PC-3 (cell line): Measurements from ENCODE around the gene DHRS2. TPM values are rescaled to one million over a fixed set of nuclear protein-coding genes. Genes with fewer than 3 reads are reported as not detected.

Experiments used
- ATAC-seq: fragments of 200-7000 bp; cut with Tn5 transposase; 2 replicates; pipeline ENCODE4 v1.9.1; 2020; ENCODE audit warnings: mild to moderate bottlenecking, moderate library complexity
- BruUV-seq: library from RNA; stranded (reverse); fragments of 400-500 nt; replicated peaks from 2 replicates; lab custom pipeline; 2021; lab: Mats Ljungman, UMichigan
- CTCF ChIA-PET: fragments of 300-600 bp; sonication (Branson Sonifier 250); formaldehyde crosslinking; loops from one replicate; lab custom pipeline; 2022; ENCODE audit warnings: antibody characterized with exemption; lab: Charles Lee
- POLR2A ChIA-PET: fragments of 300-600 bp; sonication (Branson Sonifier 250); formaldehyde crosslinking; loops from one replicate; lab custom pipeline; 2022; ENCODE audit warnings: antibody characterized with exemption; ENCODE audit not compliant: unreplicated experiment; lab: Charles Lee
- DNase-seq: peaks from one replicate; pipeline ENCODE4 v3.0.0-alpha.2; 2015
- H2AFZ ChIP-seq: fragments of 300-600 bp; sonication (generic); 2 replicates; pipeline ENCODE4 v1.6.0; 2016; ENCODE audit warnings: antibody characterized with exemption, low read length
- H3F3A ChIP-seq: fragments of 300-600 bp; sonication (generic); one replicate; pipeline ENCODE4 v1.6.0; 2017; ENCODE audit warnings: antibody characterized with exemption, low read length, control low read depth, mild to moderate bottlenecking; ENCODE audit not compliant: unreplicated experiment
- H3K27ac ChIP-seq: fragments of 300-600 bp; sonication (generic); 2 replicates; pipeline ENCODE4 v1.5.1; 2016; ENCODE audit warnings: mild to moderate bottlenecking, low read length
- H3K27me3 ChIP-seq: fragments of 300-600 bp; sonication (generic); 2 replicates; pipeline ENCODE4 v1.6.1; 2016; ENCODE audit warnings: low read length, mixed read lengths
- H3K36me3 ChIP-seq: fragments of 300-600 bp; sonication (generic); 2 replicates; pipeline ENCODE4 v1.6.1; 2016; ENCODE audit warnings: low read depth, mixed run types, low read length, mixed read lengths
- H3K4me1 ChIP-seq: fragments of 300-600 bp; sonication (generic); 2 replicates; pipeline ENCODE4 v1.5.1; 2016; ENCODE audit warnings: low read length; ENCODE audit not compliant: insufficient read depth
- H3K4me2 ChIP-seq: fragments of 300-600 bp; sonication (generic); 2 replicates; pipeline ENCODE4 v1.6.0; 2016; ENCODE audit warnings: low read length
- H3K4me3 ChIP-seq: fragments of 300-600 bp; sonication (generic); 2 replicates; pipeline ENCODE4 v1.5.1; 2016; ENCODE audit warnings: mild to moderate bottlenecking, low read length, mixed read lengths
- H3K79me2 ChIP-seq: fragments of 300-600 bp; sonication (generic); 2 replicates; pipeline ENCODE4 v1.6.1; 2017; ENCODE audit warnings: low read length, mixed read lengths
- H3K9ac ChIP-seq: fragments of 300-600 bp; sonication (generic); 2 replicates; pipeline ENCODE4 v1.6.0; 2016; ENCODE audit warnings: mild to moderate bottlenecking, low read length
- H3K9me2 ChIP-seq: fragments of 300-600 bp; sonication (generic); replicated peaks from 2 replicates; pipeline ENCODE4 v1.6.1; 2016; ENCODE audit warnings: mixed run types, low read length, mixed read lengths
- H3K9me3 ChIP-seq: fragments of 300-600 bp; sonication (generic); 2 replicates; pipeline ENCODE4 v1.6.1; 2016; ENCODE audit warnings: low read length, mixed read lengths
- H4K20me1 ChIP-seq: fragments of 300-600 bp; sonication (generic); 2 replicates; pipeline ENCODE4 v1.6.1; 2016; ENCODE audit warnings: low read length, mixed read lengths
- EZH2 ChIP-seq: fragments of 300-600 bp; sonication (generic); IDR thresholded peaks from one replicate; pipeline ENCODE4 v1.6.1; 2017; ENCODE audit warnings: antibody characterized with exemption, mild to moderate bottlenecking, low read length; ENCODE audit not compliant: unreplicated experiment
- EZH2phosphoT487 ChIP-seq: fragments of 300-600 bp; sonication (generic); IDR thresholded peaks from 2 replicates; pipeline ENCODE4 v1.6.1; 2018; ENCODE audit warnings: mild to moderate bottlenecking, antibody characterized with exemption, low read length, borderline replicate concordance
- intact Hi-C: fragments of 100-400 bp; cut with micrococcal nuclease; formaldehyde crosslinking; loops from 2 replicates; pipeline ENCODE4 v1.9.0; 2023
- total RNA-seq: library from RNA; depleted of rRNA; stranded (reverse); fragments of >200 nt; gene quantifications from 2 replicates; pipeline ENCODE4 v1.2.3, GENCODE V29; 2014
- TF ChIP-seq, protein P1 (sequence below): fragments of 300-600 bp; sonication (generic); conservative IDR thresholded peaks from 2 replicates; pipeline ENCODE4 v1.5.1; 2017; ENCODE audit warnings: antibody characterized with exemption, low read depth, mild to moderate bottlenecking, low read length

DHRS2 gene
- total RNA-seq, 1 experiment from 2014 or later: 40.9 TPM

DNA sequence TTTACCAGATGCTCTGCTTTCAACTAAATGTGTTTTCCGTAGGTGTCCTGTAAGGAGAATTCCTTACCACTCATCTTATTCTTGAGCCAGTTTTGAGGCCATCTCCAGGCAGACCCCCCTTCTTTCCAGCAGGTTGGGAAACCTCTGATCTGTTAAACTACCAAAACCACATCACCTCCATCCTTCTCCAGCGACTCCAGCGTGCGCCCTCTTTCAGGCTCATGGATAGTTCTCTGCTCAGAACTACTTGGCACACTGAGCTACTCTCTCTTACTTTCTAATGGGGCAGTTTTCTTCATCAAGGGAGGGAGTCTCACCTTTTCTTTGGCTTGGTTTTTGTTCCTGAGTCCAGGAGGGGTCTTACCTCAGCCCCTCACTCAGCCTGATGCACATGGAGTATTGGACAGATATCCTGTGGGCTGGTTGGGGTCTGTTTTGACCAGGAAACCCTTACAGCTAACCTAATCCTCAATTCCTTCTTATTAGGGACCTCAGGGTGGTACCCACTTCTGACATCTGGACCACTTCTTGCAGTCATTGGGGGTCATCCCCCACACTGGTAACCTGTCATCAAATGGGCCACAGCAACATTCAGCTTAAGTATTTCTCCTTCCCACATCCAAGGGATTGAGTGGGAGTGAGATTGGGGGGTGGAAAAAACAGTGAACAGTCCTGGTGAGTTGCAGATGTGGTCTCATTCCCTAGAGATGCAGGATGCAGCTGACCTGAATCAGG, 5.2 kb downstream of the DHRS2 start:
- H3K79me2 ChIP-seq: no peaks in the 10 kb centered on the region
- no peak overlapping the region for H3K4me3 ChIP-seq
- no peaks in the 10 kb centered on the region for H3K27me3 ChIP-seq
- H3K9me3 ChIP-seq: no peaks in the 10 kb centered on the region
- no peaks in the 10 kb centered on the region for H4K20me1 ChIP-seq
- no peaks in the 10 kb centered on the region for H3K9me2 ChIP-seq
- BruUV-seq: no TSS peak
- no peak overlapping the region for H3K4me2 ChIP-seq
- H2AFZ ChIP-seq: no peak overlapping the region
- DNase-seq (no peak), ATAC-seq (no peak)
- no peaks in the 10 kb centered on the region for H3K36me3 ChIP-seq
- TF ChIP-seq EZH2: no peak
- H3K9ac ChIP-seq: no peak overlapping the region
- ChIA-PET CTCF (no interaction called here), POLR2A (no interaction called here)
- H3K4me1 ChIP-seq: 0 out of 2 replicates have a peak, but pooled peaks cover 13% of the 10 kb centered on the region
- no peak overlapping the region for H3K27ac ChIP-seq
- H3F3A ChIP-seq: no peaks in the 10 kb centered on the region
- intact Hi-C loops: no loop called here

DNA sequence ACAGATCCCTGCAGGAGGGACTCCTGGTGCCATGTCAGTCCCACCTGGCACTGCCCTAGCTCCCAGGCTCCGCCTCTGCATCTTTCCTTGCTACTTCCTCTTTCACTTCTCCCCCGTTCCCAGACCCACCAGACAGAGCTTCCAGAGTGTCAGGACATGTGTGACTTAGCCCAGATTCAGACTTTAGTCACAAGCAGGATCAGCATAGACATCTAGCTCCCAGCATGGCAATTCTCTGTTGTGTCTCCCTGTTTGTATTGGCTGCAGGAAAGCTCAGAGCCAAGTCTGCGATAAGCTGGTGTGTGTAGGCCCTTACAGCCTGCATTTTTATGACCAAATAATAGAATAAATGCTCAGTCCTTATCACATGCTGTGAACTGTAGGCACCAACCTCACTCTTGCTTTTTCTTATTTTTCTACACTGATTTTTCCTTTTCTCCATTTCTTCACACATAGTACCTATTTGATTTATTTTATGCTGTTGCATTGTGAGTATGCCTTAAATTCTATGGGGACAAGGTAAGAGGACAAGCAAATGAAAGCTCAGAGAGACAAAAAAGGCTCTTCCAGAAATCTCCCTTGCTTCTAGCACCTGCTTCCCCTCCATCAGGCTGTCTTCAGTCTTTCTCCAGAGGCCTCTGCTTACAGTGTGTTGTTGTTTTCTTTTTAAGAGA, 5.9 kb downstream of the DHRS2 start:
- Histone ChIP-seq H4K20me1 (no peaks in the 10 kb centered on the region), H3K27ac (no peak overlapping the region), H2AFZ (no peak overlapping the region), H3K4me1 (peaks cover 13% of the 10 kb centered on the region; the same call in 1 of the 2 replicates), H3K4me2 (no peak overlapping the region), H3K9ac (no peak overlapping the region), H3F3A (no peaks in the 10 kb centered on the region), H3K4me3 (no peak overlapping the region), H3K9me3 (no peaks in the 10 kb centered on the region), H3K27me3 (no peaks in the 10 kb centered on the region), H3K36me3 (no peaks in the 10 kb centered on the region), H3K79me2 (no peaks in the 10 kb centered on the region), H3K9me2 (no peaks in the 10 kb centered on the region)
- DNase-seq: no peak
- no peak for ATAC-seq
- no TSS peak for BruUV-seq
- TF ChIP-seq EZH2 (no peak), EZH2phosphoT487 (no peak)
- TF ChIP-seq, protein P1, sequence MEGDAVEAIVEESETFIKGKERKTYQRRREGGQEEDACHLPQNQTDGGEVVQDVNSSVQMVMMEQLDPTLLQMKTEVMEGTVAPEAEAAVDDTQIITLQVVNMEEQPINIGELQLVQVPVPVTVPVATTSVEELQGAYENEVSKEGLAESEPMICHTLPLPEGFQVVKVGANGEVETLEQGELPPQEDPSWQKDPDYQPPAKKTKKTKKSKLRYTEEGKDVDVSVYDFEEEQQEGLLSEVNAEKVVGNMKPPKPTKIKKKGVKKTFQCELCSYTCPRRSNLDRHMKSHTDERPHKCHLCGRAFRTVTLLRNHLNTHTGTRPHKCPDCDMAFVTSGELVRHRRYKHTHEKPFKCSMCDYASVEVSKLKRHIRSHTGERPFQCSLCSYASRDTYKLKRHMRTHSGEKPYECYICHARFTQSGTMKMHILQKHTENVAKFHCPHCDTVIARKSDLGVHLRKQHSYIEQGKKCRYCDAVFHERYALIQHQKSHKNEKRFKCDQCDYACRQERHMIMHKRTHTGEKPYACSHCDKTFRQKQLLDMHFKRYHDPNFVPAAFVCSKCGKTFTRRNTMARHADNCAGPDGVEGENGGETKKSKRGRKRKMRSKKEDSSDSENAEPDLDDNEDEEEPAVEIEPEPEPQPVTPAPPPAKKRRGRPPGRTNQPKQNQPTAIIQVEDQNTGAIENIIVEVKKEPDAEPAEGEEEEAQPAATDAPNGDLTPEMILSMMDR: no peak
- intact Hi-C loops: no loop called here
- ChIA-PET POLR2A (no interaction called here), CTCF (no interaction called here)

DNA sequence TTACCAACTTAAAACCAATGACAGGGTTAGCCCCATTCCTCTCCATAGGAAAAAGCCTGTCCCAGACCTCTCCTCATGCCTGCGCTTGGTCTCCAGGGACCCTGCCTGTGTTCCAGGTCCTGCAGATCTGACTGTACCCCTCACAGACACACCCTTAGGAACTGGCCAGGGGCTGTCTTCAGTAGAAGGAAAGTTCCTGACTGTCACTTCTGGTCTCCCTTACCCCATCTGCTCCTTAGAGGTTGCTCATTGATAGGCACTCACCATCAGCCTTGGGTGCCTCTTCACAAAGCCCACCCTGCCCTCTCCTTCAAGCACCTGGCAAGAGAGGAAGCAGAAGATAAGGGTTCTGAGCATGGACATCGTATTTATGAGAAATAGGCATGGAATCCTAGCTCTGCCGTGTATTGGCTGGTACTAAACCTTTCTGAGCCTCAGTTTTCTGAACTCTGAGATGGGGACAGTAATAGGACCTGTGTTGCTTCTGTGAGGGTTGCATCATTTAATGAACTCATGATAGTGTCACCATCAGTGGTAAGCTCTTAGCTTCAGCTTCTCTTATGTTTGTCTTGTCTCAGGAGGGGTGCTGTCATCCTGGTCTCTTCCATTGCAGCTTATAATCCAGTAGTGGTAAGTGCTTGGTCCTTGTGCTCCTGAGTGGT, 7.5 kb downstream of the DHRS2 start:
- Histone ChIP-seq H3F3A (no peaks in the 10 kb centered on the region), H3K27ac (no peak overlapping the region), H3K9me2 (no peaks in the 10 kb centered on the region), H3K27me3 (no peaks in the 10 kb centered on the region), H3K36me3 (no peaks in the 10 kb centered on the region), H3K9me3 (no peaks in the 10 kb centered on the region), H3K9ac (no peak overlapping the region), H3K79me2 (no peaks in the 10 kb centered on the region), H4K20me1 (no peaks in the 10 kb centered on the region), H3K4me3 (no peak overlapping the region), H3K4me1 (peaks cover 13% of the 10 kb centered on the region; the same call in 1 of the 2 replicates), H2AFZ (no peak overlapping the region), H3K4me2 (no peak overlapping the region)
- ChIA-PET POLR2A (no interaction called here), CTCF (no interaction called here)
- no peak for DNase-seq
- TF ChIP-seq EZH2phosphoT487 (no peak), EZH2 (no peak)
- TF ChIP-seq, protein P1: no peak
- intact Hi-C loops: no loop called here
- no peak for ATAC-seq
- BruUV-seq: no TSS peak
